NCI-H187 treated with DMSO at 0.1 percent for 48 hours (cell line): ENCODE data around the gene TPD52L2.
"Not testable (repeated sequence)": the region's sequence is repeated elsewhere in the genome, so short reads cannot be mapped to it uniquely, and the experiment has no call there.

Experiments
- DNase-seq: peaks from one replicate; lab custom pipeline; 2025; lab: John Stamatoyannopoulos, UW

TPD52L2 gene

DNA sequence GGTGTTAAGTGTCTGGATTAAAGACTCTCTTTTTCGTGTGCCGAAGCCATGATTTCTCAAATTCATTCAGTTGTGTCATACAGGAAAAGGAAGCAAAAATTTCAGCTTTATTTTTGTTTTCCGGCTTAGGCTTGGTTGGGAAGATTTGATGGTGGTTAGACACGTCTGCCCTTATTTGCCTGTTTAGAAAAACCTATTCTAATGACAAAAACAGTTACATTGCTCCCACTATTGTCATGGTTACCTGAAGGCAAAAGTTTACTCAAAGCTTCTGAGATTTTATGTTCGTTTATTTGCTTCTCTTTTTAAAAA is 30.8 kb downstream of the TPD52L2 start:
- no peak for DNase-seq

DNA sequence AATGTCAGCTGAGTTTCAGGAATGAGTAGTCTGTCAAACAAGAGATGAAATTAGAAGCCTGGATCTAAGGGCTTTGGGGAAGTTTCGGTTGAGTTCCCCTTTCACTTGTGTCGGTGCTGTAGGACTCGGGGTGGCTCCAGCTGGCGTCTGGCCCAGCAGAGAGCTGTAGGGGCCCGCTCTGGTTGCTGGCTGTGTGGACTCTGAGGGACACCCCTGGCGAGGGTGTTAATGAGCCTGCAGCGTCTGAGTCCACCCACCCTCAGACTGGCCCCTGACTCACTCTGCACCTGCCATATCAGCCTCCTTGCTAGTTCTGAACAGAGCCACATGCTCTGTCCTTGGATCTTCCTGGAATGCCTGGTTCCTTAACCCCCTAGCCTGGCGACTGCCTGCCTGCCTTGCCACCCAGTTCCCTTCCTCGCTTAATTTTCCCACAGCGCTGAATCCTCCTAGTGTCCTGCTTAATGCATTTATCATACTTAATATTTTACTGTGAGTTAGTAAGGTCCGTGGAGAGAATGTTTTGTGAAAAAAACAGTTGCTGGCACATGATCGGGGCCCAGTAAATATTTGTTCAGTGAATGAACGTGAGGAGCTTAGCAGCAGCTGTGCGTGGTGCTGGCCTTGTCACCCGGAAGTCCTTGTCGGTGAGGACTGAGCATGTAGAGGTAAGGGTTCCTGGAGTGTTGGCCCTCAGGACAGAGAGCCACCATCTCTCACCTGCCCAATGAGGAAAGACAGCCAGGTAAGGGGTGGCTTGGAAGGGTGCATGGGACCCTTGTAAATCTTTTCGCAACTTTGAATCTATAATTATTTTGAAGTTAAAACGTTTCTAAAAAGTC is 31.4 kb downstream of the TPD52L2 start:
- no peak for DNase-seq

DNA sequence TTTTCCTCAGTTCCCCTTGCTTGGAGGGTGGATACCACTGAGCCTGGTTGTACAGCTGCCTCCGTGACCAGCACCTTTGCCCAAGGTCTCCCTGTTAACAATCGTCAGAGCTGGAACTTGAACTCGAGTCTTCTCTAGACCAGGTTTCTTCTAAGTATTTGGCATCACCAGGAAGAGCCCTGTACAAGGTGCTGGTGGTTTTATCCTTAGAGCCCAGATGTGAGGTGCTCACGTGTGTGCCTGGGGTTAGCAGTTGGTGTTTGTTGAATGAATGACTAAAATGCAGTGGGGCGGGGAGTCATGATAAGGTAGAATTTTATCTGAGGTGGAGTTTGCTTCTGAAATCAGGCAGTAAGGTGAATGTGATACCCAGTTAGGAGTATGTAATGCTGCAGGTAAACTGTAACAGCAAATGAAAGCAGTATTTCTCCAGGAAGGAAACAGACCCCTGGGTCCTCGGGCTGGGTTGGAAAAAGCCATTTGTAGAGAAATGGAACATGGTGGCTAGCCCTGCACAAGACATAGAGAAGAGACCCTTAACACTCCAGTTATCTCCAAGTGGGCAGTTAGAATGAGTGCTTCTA is 33.0 kb downstream of the TPD52L2 start:
- DNase-seq: no peak

DNA sequence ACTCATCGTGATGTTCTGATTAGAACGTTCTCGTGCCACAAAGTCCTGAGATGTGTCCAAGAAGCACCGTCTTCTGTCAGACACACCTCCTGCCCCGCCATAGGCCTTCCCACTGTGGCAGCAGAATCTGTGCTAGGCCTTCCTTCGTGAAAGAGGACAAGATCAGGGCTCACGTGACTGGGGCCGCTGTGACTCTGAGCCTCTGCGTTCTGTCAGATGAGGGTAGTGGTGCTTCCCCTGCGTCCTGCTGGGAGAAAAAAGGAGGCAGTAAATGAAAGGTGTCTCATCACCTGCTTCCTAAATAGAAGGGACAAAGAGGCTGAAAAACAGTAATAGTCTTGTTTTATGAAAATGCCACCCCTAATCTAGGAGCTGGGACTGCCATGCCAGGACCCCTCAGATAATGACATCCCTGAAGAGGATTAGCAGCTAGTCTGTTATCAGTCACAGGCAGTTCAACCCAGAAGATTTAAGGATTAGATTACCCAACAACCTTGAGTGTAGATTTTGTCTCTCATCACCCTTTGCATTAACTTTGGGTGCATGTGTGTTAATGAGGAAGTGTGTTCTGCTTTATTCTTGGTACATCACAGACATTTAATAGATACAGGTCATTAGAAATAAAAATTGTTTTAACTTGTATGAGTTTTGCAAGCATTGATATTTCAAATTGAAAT is 34.0 kb downstream of the TPD52L2 start:
- no peak for DNase-seq

DNA sequence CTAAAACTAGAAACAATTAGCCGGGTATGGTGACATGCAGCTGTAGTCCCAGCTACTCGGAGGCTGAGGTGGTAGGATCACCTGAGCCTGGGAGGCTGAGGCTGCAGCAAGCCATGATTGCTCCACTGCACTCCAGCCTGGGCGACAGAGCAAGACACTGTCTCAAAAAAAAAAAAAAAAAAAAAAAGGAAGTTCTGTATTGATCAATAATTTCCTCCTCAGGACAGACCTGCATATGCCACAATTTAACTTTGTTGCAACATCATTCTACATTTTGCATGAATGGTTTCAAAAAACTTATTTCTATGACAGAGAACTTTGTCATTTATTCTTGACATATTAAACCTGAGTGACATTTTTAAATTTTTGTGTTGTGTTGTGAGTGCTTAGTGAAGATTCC is 35.3 kb downstream of the TPD52L2 start:
- no peak for DNase-seq

DNA sequence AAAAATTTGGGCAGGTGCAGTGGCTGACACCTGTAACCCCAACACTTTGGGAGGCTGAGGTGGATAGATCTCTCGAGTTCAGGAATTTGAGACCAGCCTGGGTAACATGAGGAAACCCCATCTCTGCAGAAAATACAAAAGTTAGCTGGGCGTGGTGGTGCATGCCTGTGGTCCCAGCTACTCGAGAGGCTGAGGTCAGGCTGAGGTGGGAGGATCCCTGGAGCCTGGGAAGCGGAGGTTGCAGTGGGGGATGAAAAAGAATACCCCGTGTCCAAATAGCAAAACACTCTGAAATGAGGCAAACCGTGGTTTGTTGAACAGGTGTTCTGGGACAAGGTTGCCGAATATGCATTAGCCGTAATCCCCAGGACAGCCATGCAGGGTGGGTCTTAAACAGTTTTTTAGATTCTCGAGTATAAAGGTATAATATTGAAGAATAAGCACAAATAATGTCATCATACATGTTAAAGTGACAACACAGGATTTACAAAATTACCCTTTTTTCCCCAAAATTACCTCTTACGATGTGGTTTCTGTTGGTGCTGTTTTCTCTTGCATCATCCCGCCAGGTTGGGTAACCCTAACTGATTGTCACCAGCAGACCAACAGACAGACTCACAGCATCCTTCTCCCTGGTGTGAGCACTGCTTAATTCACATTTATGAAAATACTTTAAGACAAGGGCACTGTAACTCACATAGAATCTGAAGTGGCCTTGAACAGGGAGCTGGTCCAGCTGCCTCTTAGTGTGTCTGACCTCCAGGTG is 38.9 kb downstream of the TPD52L2 start:
- DNase-seq: no peak

DNA sequence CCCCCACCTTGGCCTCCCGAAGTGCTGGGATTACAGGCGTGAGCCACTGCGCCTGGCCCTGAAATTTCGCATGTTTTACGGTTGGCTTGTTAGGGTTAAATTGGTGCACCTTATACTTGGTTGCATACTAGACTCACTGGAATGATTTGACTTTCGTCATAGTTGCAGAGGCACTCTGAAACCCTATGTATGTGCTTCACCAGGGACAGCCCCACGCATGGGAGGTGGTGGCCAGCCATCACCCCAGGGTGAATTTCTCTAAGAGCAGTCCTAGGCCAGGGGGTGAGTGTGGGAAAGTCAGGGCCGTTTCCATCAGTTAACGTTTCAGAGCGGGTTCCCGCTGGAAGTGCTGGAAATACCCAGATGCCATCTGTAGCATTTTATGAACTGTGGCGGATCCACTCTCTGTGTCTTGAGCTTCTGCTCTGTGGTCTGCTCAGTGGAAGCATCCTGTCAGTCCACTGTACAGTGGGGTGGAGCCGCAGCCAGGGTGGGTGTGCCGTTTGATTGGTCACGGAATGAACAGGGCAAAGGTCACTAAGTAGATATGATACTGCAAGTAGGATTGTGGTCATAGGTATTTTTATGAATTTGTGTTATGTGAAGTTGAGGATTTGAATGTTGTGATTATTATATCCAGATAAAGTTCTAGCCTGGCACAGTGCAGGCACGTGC is 43.1 kb downstream of the TPD52L2 start:
- no peak for DNase-seq

DNA sequence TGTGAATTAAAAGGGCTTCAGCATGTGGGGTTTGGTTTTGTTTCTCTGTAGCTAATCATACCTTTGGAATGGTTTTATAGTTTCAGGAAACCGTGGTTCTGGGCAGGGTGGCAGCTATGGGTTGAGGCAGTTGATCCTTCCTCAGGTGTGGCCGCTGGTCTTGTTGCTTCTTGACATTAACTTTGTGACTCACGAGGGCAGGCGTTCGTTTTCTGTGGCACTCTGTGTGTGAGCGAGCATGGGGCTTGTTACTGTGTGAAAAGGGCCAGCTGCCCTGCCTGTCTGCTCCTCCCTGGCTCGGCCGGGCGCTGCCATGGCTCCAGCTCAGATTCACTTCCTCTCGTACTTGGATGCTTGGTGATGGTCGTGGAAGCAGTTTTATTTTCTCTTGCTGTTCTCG is 46.1 kb downstream of the TPD52L2 start:
- no peak for DNase-seq

DNA sequence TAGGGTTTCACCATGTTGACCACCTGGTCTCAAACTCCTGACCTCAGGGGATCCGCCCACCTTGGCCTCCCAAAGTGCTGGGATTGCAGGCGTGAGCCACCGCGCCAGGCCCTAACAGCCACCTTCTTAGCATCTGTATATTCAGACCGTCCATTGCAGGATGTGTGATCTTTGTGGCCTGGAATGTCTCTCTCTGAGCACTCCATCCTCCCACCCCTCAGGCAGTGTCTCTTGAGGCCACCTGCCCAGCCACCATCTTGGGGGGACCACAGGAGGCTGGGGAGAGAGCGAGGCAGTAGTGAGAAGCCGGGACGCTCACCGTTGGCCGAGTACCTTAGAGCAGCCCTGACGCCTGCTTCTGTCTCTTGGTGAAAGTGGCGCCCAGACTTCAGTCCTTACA is 48.7 kb downstream of the TPD52L2 start:
- no peak for DNase-seq

DNA sequence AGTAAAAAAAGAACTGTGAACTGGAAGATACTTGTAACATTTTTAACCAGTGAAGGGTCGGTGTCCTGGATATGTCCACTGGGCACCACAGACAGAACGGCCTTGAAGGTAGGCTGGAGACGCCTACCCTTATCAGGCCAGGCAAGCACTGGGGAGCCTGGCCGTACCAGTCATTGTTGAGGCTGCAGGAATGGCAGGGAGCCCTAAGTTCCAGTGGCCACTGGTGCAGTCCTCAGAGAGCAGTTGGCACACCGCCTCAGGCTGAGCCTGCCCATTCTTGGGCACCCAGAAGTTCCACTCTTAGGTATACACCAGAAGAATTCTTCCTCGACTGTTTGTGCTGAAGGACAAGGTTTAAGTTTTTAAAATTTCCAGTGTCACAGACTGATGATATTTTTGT is 50.4 kb downstream of the TPD52L2 start:
- DNase-seq: no peak

DNA sequence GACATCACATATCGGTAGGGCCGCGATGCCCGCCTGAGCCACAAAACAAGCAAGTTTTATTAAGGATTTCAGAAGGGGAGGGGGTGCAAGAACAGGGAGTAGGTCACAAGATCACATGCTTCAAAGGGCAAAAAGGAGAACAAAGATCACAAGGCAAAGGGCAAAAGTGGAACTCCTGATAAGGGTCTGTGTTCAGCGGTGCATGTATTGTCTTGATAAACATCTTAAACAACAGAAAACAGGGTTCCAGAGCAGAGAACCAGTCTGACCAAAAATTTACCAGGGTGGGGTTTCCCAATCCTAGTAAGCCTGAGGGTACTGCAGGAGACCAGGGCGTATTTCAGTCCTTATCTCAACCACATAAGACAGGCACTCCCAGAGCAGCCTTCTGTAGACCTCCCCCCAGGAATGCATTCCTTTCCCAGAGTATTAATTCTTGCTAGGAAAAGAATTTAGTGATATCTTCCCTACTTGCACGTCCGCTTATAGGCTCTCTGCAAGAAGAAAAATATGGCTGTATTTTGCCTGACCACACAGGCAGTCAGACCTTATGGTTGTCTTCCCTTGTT is 51.4 kb downstream of the TPD52L2 start:
- not testable (repeated sequence) for DNase-seq

DNA sequence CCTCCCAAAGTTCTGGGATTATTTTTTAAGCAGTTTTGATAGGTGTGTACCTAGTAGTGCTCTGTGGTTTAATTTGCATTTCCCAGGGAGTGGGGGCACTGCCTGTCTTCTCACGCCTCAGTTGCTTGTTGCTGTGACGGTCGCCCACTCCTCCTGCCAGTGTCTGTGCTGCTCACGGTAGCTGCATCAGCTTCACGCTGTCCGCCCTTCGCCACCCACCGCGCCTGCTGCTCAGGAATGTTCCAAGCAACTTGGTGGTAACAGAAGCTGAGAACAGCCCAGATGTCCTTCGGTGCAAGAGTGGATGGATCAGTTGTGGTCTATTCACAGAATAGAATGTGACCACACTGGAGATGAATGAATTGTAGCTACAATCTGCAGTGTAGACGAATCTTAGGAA is 52.7 kb downstream of the TPD52L2 start:
- DNase-seq: no peak

DNA sequence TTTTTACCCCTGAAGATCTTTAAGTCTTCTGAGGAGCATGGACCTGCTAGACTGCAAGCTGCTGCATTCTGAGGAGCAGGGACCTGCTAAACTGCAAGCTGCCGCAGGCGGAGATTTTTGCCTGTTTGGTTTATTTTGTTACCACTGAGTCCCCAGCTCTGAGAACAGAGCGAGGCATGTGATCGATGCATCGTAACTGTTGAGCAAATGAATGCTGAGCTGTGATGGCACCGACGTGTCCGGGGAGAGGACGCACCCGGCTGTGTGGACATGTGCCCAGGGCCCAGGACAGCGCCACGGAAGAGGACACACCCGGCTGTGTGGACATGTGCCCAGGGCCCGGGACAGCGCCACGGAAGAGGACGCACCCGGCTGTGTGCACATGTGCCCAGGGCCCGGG is 54.1 kb downstream of the TPD52L2 start:
- no peak for DNase-seq

DNA sequence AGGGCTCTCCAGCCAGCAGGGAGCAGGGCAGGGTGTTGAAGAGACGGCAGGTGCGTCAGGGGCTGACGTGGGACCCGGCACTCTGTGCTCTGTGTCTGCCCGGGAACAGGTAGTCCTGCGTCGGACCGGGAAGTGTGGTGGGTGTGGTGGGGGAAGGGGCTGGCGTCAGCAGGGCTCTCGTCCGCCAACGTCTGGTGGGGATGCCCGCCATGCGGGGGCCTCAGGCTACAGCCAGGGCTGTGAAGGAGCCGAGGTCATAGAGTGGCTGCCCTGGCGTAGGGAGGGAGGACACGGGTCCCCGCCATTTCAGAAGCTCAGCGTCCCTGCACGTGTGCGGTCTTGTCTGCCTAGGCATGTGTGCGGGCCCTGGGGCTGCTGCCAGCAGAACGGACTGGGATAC is 55.2 kb downstream of the TPD52L2 start:
- no peak for DNase-seq

DNA sequence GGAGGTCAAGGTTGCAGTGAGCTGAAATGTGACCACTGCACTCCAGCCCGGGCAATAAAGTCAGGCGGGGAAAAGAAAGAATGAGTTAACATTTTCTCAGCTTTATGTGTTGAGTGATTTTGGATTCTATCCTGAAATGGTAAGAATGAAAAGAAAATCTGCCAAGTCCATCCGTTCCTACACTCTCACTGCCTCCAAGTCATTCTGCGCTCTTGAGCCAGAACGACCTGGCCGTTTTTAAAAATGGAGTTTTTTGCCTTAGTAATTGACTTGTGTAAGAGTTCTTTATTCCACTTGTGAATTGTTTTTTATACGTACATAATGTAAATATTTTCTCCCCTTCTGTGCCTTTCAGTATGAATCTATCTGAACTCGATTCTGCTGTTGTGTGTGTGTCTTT is 58.6 kb downstream of the TPD52L2 start:
- no peak for DNase-seq

DNA sequence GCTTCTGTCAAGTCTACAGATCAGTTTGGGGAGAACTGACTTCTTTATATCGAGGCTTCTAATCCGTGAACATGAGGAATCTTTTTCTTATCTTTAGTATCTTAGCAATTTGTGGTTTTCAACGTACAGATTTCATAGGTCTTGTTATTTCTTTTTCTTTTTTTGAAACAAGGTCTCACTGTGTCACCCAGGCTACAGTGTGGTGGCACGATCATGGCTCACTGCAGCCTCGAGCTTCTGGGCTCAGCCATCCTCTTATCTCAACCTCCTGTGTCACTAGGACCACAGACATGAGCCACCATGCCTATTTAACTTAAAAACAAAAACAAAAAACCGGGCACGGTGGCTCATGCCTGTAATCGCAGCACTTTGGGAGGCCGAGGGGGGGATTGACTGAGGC is 59.2 kb downstream of the TPD52L2 start:
- no peak for DNase-seq

DNA sequence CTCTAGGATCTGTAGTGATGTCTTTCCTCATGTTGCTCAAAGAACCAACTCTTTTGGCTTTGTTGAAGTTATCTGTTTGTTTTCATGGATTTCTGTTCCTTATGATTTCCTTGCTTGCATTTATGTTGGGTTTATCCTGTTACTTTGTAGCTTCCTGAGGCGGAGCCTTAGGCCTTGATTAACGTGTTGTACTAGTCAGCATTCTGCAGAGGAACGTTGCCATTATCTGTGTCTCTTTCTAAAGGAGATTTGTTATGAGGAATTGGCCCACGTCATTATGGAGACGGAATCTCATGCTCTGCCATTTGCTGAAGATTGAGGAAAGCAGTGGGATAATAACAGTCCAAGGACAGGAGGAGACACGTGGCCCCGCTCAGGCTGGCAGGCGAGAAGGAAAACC is 61.2 kb downstream of the TPD52L2 start:
- DNase-seq: no peak

DNA sequence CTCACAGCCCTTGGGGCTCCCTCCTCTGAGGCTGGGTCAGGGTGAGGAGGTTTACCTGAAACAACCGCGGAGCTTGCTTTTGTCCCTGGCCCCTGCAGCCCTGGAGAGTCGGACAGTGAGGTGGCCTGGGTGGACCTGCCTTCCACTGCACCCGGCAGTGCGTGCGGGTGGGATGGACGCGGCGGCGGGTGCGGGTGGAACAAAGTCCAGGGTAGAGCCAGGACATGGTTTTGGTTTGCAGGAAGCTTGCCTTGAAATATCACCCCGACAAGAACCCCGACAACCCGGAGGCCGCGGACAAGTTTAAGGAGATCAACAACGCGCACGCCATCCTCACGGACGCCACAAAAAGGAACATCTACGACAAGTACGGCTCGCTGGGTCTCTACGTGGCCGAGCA is 64.0 kb downstream of the TPD52L2 start:
- no peak for DNase-seq

DNA sequence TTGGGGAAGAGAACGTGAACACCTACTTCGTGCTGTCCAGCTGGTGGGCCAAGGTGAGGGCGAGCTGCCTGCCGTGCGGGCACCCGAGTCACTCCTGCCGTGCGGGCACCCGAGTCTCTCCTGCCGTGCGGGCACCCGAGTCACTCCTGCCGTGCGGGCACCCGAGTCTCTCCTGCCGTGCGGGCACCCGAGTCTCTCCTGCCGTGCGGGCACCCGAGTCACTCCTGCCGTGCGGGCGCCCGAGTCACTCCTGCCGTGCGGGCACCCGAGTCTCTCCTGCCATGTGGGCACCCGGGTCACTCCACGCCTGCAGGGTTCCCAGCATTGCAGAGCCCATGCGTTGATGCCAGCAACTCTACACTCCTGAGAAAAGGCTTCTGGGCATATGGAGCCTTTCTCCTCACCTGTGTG is 64.4 kb downstream of the TPD52L2 start:
- DNase-seq: not testable (repeated sequence)

DNA sequence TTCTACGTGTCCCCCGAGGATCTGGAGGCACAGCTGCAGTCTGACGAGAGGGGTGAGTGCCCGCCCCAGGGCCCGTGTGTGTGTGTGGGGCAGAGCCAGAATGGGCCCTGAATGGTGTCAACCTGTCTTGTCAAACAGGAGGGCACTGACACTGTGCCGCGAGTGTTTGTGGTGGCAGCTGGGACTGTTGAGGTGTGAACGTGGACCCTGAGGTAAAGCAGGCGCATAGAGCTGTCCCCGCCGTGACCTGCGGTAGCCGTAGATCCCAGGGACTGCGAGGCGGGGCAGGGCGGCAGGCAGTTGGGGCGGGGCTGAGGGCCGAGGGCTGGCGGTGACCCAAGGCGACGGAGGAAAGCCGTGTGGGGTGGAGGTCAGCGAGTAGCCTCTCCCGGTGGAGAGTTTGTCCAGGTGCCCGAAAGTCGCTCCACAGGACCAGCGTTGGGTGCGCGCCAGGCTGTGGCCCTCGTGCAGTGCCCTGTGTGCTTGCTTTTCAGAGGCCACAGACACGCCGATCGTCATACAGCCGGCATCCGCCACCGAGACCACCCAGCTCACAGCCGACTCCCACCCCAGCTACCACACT is 66.0 kb downstream of the TPD52L2 start:
- no peak for DNase-seq

DNA sequence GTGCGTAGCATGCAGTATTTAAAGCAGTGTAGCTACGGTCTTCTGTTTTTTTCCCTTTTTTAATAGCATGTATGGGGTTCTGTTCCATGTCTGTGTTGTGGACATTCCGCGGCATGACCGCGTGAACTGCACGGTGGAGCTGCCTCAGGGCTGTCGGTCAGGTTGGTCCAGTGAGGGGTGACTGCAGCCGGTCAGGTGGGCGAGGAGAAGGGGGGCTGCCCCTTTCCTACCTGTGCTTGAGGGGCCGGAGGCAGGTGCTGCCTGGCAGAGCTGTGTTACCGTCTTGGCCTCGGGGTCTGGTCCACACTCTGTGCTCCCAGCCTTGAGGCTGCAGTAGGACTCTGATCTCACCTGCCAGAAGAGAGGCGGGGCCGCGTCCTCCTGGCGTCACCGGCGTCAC is 66.7 kb downstream of the TPD52L2 start:
- no peak for DNase-seq
